ENCODE results near the gene ERAS.

GRCh38 chrX:48826135-48826875 lies at the start of gene ERAS:
- TF ChIP-seq, protein P1, sequence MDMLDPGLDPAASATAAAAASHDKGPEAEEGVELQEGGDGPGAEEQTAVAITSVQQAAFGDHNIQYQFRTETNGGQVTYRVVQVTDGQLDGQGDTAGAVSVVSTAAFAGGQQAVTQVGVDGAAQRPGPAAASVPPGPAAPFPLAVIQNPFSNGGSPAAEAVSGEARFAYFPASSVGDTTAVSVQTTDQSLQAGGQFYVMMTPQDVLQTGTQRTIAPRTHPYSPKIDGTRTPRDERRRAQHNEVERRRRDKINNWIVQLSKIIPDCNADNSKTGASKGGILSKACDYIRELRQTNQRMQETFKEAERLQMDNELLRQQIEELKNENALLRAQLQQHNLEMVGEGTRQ (IDR thresholded peaks at IDR 0.05; ENCODE audit: borderline replicate concordance, low read depth, low read length), result no peak
- TF ChIP-seq, protein P2, sequence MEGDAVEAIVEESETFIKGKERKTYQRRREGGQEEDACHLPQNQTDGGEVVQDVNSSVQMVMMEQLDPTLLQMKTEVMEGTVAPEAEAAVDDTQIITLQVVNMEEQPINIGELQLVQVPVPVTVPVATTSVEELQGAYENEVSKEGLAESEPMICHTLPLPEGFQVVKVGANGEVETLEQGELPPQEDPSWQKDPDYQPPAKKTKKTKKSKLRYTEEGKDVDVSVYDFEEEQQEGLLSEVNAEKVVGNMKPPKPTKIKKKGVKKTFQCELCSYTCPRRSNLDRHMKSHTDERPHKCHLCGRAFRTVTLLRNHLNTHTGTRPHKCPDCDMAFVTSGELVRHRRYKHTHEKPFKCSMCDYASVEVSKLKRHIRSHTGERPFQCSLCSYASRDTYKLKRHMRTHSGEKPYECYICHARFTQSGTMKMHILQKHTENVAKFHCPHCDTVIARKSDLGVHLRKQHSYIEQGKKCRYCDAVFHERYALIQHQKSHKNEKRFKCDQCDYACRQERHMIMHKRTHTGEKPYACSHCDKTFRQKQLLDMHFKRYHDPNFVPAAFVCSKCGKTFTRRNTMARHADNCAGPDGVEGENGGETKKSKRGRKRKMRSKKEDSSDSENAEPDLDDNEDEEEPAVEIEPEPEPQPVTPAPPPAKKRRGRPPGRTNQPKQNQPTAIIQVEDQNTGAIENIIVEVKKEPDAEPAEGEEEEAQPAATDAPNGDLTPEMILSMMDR (IDR thresholded peaks at IDR 0.05), result no peak
- no peak for TF ChIP-seq POLR2AphosphoS5 (IDR thresholded peaks at IDR 0.05; ENCODE audit: low read depth, low read length)
- no peak for TF ChIP-seq NRF1 (IDR thresholded peaks at IDR 0.05; ENCODE audit: low read depth, low read length)
- TF ChIP-seq, protein P3, sequence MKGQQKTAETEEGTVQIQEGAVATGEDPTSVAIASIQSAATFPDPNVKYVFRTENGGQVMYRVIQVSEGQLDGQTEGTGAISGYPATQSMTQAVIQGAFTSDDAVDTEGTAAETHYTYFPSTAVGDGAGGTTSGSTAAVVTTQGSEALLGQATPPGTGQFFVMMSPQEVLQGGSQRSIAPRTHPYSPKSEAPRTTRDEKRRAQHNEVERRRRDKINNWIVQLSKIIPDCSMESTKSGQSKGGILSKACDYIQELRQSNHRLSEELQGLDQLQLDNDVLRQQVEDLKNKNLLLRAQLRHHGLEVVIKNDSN (IDR thresholded peaks at IDR 0.05; ENCODE audit: borderline replicate concordance, low read depth), result no peak
